GM21825 (cell line): ENCODE measurements around the gene TRMT2A.
A peak's percentile ranks its signal among the peaks of the same experiment; 100 is the strongest.
"Not testable (repeated sequence)": the region's sequence is repeated elsewhere in the genome, so short reads cannot be mapped to it uniquely, and the experiment has no call there.

Experiments
- ATAC-seq: cut with Tn5 transposase; IDR thresholded peaks from one replicate; pipeline ENCODE4 v1.9.1; 2021; ENCODE audit warnings: mild to moderate bottlenecking, moderate library complexity; ENCODE audit not compliant: unreplicated experiment

TRMT2A gene

GRCh38 chr22:20116951-20117632, at the start of gene TRMT2A:
TRMT2A (minus strand) TSS chr22:20117226; CDS start chr22:20116906, 320 bp downstream.
- peak; percentile 65 for ATAC-seq

GRCh38 chr22:20166703-20167102, 49.7 kb upstream of the TRMT2A start:
- ATAC-seq: no peak

- no peak for ATAC-seq
Observed at GRCh38 chr22:20165913-20166312, 48.9 kb upstream of the TRMT2A start.

- no peak for ATAC-seq
Observed at GRCh38 chr22:20165421-20165820, 48.4 kb upstream of the TRMT2A start.

- no peak for ATAC-seq
Observed at GRCh38 chr22:20164863-20165262, 47.8 kb upstream of the TRMT2A start.

- ATAC-seq: no peak
Observed at GRCh38 chr22:20160041-20160440, 43.0 kb upstream of the TRMT2A start.

GRCh38 chr22:20159531-20159930, 42.5 kb upstream of the TRMT2A start:
- not testable (repeated sequence) for ATAC-seq

GRCh38 chr22:20159076-20159475, 42.0 kb upstream of the TRMT2A start:
- ATAC-seq: no peak

- no peak for ATAC-seq
Observed at GRCh38 chr22:20158391-20159036, 41.5 kb upstream of the TRMT2A start.

- no peak for ATAC-seq
Observed at GRCh38 chr22:20157430-20158183, 40.6 kb upstream of the TRMT2A start.

- ATAC-seq: no peak
Observed at GRCh38 chr22:20156611-20157429, 39.8 kb upstream of the TRMT2A start.

- no peak for ATAC-seq
Observed at GRCh38 chr22:20156042-20156389, 39.0 kb upstream of the TRMT2A start.

- ATAC-seq: no peak
Observed at GRCh38 chr22:20155330-20156041, 38.5 kb upstream of the TRMT2A start.

GRCh38 chr22:20154602-20155187, 37.7 kb upstream of the TRMT2A start:
- no peak for ATAC-seq

GRCh38 chr22:20153945-20154344, 36.9 kb upstream of the TRMT2A start:
- no peak for ATAC-seq

GRCh38 chr22:20152464-20152890, 35.5 kb upstream of the TRMT2A start:
- no peak for ATAC-seq

GRCh38 chr22:20151276-20151588, 34.2 kb upstream of the TRMT2A start:
- ATAC-seq: no peak

GRCh38 chr22:20150381-20151275, 33.6 kb upstream of the TRMT2A start, which contains the start of gene CCDC188:
CCDC188 (minus strand) TSS chr22:20151055; CDS start chr22:20150986, 69 bp downstream.
- ATAC-seq: no peak
